ENCODE measurements around the gene ENOX1. TPM values are rescaled to one million over a fixed set of nuclear protein-coding genes. Genes with fewer than 3 reads are reported as not detected.
A peak's percentile ranks its signal among the peaks of the same experiment; 100 is the strongest.

The ENOX1 gene
- total and polyA plus RNA-seq, 4 donors: 0.33 to 7.7 (median 1.1) TPM

GRCh38 chr13:43271152-43271551, 515.6 kb downstream of the ENOX1 start:
- Histone ChIP-seq H3K27me3 (ENCODE audit: control insufficient read depth in 3 of 3, insufficient read depth in 3 of 3, low read length in 2 of 3) (no peaks in the 10 kb centered on the region), H3K9ac (ENCODE audit: insufficient read depth in 1 of 2, low read length in 2 of 2) (no peak overlapping the region), H3K9me3 (ENCODE audit: control insufficient read depth in 4 of 4, insufficient read depth in 3 of 4, low read length in 3 of 4) (no peaks in the 10 kb centered on the region), H3K27ac (ENCODE audit: low read depth in 1 of 2, low read length in 1 of 2) (no peak overlapping the region), H3K4me3 (no peak overlapping the region), H3K36me3 (ENCODE audit: control insufficient read depth in 4 of 4, insufficient read depth in 4 of 4, low read length in 4 of 4) (no peaks in the 10 kb centered on the region), H3K4me1 (ENCODE audit: control insufficient read depth in 5 of 5, insufficient read depth in 5 of 5, low read length in 5 of 5) (peaks cover 0 to 19% (median 11%) of the 10 kb centered on the region in 5 donors)
- 86 to 93% methylated on average over 2 of the region's 2 CpGs for WGBS, 2 donors
- TF ChIP-seq CTCF (IDR thresholded peaks at IDR 0.05; ENCODE audit: control extremely low read depth, extremely low read depth): no peak
- no peak for DNase-seq
- no peak for ATAC-seq (ENCODE audit: insufficient read depth, low FRiP score)

- Histone ChIP-seq H3K36me3 (ENCODE audit: control insufficient read depth in 4 of 4, insufficient read depth in 4 of 4, low read length in 4 of 4) (no peaks in the 10 kb centered on the region), H3K27ac (ENCODE audit: low read depth in 1 of 2, low read length in 1 of 2) (peak overlapping the region in 1 of 2 donors; percentile 33), H3K9me3 (ENCODE audit: control insufficient read depth in 4 of 4, insufficient read depth in 3 of 4, low read length in 3 of 4) (no peaks in the 10 kb centered on the region), H3K4me3 (no peak overlapping the region), H3K4me1 (ENCODE audit: control insufficient read depth in 5 of 5, insufficient read depth in 5 of 5, low read length in 5 of 5) (peaks cover 0 to 19% (median 11%) of the 10 kb centered on the region in 5 donors), H3K27me3 (ENCODE audit: control insufficient read depth in 3 of 3, insufficient read depth in 3 of 3, low read length in 2 of 3) (no peaks in the 10 kb centered on the region), H3K9ac (ENCODE audit: insufficient read depth in 1 of 2, low read length in 2 of 2) (no peak overlapping the region)
- no peak for TF ChIP-seq CTCF (IDR thresholded peaks at IDR 0.05; ENCODE audit: control extremely low read depth, extremely low read depth)
- ATAC-seq (ENCODE audit: insufficient read depth, low FRiP score) (no peak), DNase-seq (peak; percentile 54 to 67 (median 65))
- WGBS, 2 donors: 89 to 93% methylated on average over 4 of the region's 4 CpGs
Observed at GRCh38 chr13:43270130-43270830, 516.5 kb downstream of the ENOX1 start.

- peak; percentile 91 for ATAC-seq (ENCODE audit: insufficient read depth, low FRiP score)
- DNase-seq: peak; percentile 58 to 77 (median 76)
- H3K9me3 ChIP-seq (ENCODE audit: control insufficient read depth in 4 of 4, insufficient read depth in 3 of 4, low read length in 3 of 4): no peaks in the 10 kb centered on the region
- TF ChIP-seq CTCF (IDR thresholded peaks at IDR 0.05; ENCODE audit: control extremely low read depth, extremely low read depth): no peak
- WGBS, 2 donors: 40 to 65% methylated on average over 5 of the region's 5 CpGs
- H3K27ac ChIP-seq (ENCODE audit: low read depth in 1 of 2, low read length in 1 of 2): peak overlapping the region in 1 of 2 donors; percentile 79
- no peak overlapping the region for H3K9ac ChIP-seq (ENCODE audit: insufficient read depth in 1 of 2, low read length in 2 of 2)
- no peaks in the 10 kb centered on the region for H3K36me3 ChIP-seq (ENCODE audit: control insufficient read depth in 4 of 4, insufficient read depth in 4 of 4, low read length in 4 of 4)
- H3K27me3 ChIP-seq (ENCODE audit: control insufficient read depth in 3 of 3, insufficient read depth in 3 of 3, low read length in 2 of 3): no peaks in the 10 kb centered on the region
- H3K4me3 ChIP-seq: no peak overlapping the region
- peaks cover 0 to 19% (median 11%) of the 10 kb centered on the region in 5 donors for H3K4me1 ChIP-seq (ENCODE audit: control insufficient read depth in 5 of 5, insufficient read depth in 5 of 5, low read length in 5 of 5)
Observed at GRCh38 chr13:43269037-43269481, 517.7 kb downstream of the ENOX1 start.
